ENCODE measurements around the gene OR52E1. TPM values are rescaled to one million over a fixed set of nuclear protein-coding genes. Genes with fewer than 3 reads are reported as not detected.

OR52E1 gene
- total RNA-seq, 4 donors from 2014 or later, result not detected

- intact Hi-C loops (cut with DNase I), result no loop called here
- 76% methylated on average over 2 of the region's 2 CpGs for WGBS
- TF ChIP-seq, protein P1, sequence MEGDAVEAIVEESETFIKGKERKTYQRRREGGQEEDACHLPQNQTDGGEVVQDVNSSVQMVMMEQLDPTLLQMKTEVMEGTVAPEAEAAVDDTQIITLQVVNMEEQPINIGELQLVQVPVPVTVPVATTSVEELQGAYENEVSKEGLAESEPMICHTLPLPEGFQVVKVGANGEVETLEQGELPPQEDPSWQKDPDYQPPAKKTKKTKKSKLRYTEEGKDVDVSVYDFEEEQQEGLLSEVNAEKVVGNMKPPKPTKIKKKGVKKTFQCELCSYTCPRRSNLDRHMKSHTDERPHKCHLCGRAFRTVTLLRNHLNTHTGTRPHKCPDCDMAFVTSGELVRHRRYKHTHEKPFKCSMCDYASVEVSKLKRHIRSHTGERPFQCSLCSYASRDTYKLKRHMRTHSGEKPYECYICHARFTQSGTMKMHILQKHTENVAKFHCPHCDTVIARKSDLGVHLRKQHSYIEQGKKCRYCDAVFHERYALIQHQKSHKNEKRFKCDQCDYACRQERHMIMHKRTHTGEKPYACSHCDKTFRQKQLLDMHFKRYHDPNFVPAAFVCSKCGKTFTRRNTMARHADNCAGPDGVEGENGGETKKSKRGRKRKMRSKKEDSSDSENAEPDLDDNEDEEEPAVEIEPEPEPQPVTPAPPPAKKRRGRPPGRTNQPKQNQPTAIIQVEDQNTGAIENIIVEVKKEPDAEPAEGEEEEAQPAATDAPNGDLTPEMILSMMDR (IDR thresholded peaks at IDR 0.05), result no peak
- no peak for TF ChIP-seq POLR2AphosphoS5 (IDR thresholded peaks at IDR 0.05)
- no peak for TF ChIP-seq EP300 (IDR thresholded peaks at IDR 0.05)
- no peak for TF ChIP-seq POLR2A (IDR thresholded peaks at IDR 0.05; ENCODE audit: low read depth)
- DNase-seq (ENCODE audit: extremely low spot score), result no peak
- no peaks in the 10 kb centered on the region for H3K4me1 ChIP-seq
- H3K36me3 ChIP-seq, result no peaks in the 10 kb centered on the region
- H3K9me3 ChIP-seq, result no peaks in the 10 kb centered on the region
- H3K27ac ChIP-seq (replicated peaks in 1 of 4), result no peak overlapping the region
- no peaks in the 10 kb centered on the region for H3K27me3 ChIP-seq
- H3K4me3 ChIP-seq, result no peak overlapping the region
Measured at GRCh38 chr11:5081405-5081804, 12.0 kb downstream of the OR52E1 start.

DNA sequence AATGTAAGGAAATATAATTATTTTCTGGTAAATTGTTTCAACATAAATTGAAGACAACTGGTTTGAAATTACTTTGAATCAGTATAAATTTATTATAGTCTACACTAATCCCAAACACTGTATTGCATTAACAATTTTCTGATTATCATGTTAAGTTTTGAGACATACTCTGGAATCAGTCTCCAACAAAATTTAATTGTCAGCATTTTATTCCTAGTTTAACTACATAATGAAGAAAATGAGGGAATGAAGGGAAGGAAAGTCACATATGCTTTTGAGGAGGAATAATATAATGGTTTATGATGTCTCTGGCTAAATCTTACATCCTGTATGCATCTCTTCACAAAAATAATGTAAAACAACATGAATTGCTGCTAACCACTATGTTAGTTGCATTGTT lies 14.2 kb downstream of the OR52E1 start:
- no peaks in the 10 kb centered on the region for H3K27me3 ChIP-seq
- no peaks in the 10 kb centered on the region for H3K4me1 ChIP-seq
- H3K36me3 ChIP-seq, result no peaks in the 10 kb centered on the region
- intact Hi-C loops (cut with DNase I), result no loop called here
- no peak overlapping the region for H3K27ac ChIP-seq (replicated peaks in 1 of 4)
- H3K4me3 ChIP-seq, result no peak overlapping the region
- no peaks in the 10 kb centered on the region for H3K9me3 ChIP-seq
- TF ChIP-seq POLR2A (IDR thresholded peaks at IDR 0.05; ENCODE audit: low read depth), result no peak
- TF ChIP-seq, protein P1 (IDR thresholded peaks at IDR 0.05), result no peak
- no peak for TF ChIP-seq POLR2AphosphoS5 (IDR thresholded peaks at IDR 0.05)
- no peak for TF ChIP-seq EP300 (IDR thresholded peaks at IDR 0.05)
- DNase-seq (ENCODE audit: extremely low spot score), result no peak

DNA sequence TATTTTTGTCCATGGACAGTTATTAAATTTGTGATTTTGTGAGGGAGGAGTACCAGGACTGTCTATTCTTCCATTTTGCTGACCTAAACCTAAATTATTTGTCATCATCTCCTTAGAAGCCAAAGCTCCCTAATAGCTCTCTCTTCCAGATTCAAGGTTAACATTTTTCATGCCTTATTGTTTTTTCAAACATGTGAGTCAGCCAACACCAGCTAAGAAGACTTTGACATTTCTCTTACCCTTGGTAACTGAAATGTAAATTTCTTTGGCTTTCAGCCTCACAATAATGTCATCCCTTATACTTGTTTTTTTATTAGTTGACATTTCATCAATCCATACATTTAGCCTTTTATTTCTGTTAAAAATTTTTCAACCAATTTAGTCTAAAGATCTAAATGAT lies 19.2 kb downstream of the OR52E1 start:
- no peak for DNase-seq (ENCODE audit: extremely low spot score)
- Histone ChIP-seq H3K4me3 (no peak overlapping the region), H3K27ac (replicated peaks in 1 of 4) (no peak overlapping the region), H3K9me3 (no peaks in the 10 kb centered on the region), H3K36me3 (no peaks in the 10 kb centered on the region), H3K27me3 (no peaks in the 10 kb centered on the region), H3K4me1 (no peaks in the 10 kb centered on the region)
- intact Hi-C loops (cut with DNase I), result no loop called here
- TF ChIP-seq EP300 (IDR thresholded peaks at IDR 0.05) (no peak), POLR2AphosphoS5 (IDR thresholded peaks at IDR 0.05) (no peak), POLR2A (IDR thresholded peaks at IDR 0.05; ENCODE audit: low read depth) (no peak)
- TF ChIP-seq, protein P1 (IDR thresholded peaks at IDR 0.05), result no peak

- WGBS, result 88% methylated on average over 1 of the region's 1 CpG
- intact Hi-C loops (cut with DNase I), result no loop called here
- H3K36me3 ChIP-seq, result no peaks in the 10 kb centered on the region
- no peak overlapping the region for H3K27ac ChIP-seq (replicated peaks in 1 of 4)
- H3K4me3 ChIP-seq, result no peak overlapping the region
- TF ChIP-seq, protein P1 (IDR thresholded peaks at IDR 0.05), result no peak
- TF ChIP-seq POLR2A (IDR thresholded peaks at IDR 0.05; ENCODE audit: low read depth), result no peak
- no peak for TF ChIP-seq EP300 (IDR thresholded peaks at IDR 0.05)
- TF ChIP-seq POLR2AphosphoS5 (IDR thresholded peaks at IDR 0.05), result no peak
- DNase-seq (ENCODE audit: extremely low spot score), result no peak
- H3K4me1 ChIP-seq, result no peaks in the 10 kb centered on the region
- no peaks in the 10 kb centered on the region for H3K9me3 ChIP-seq
- H3K27me3 ChIP-seq, result no peaks in the 10 kb centered on the region
Measured at GRCh38 chr11:5090668-5091067, 21.3 kb downstream of the OR52E1 start.

GRCh38 chr11:5092821-5093585 lies 23.6 kb downstream of the OR52E1 start:
- TF ChIP-seq EP300 (IDR thresholded peaks at IDR 0.05), result no peak
- no peak for TF ChIP-seq POLR2AphosphoS5 (IDR thresholded peaks at IDR 0.05)
- no peak for TF ChIP-seq POLR2A (IDR thresholded peaks at IDR 0.05; ENCODE audit: low read depth)
- TF ChIP-seq, protein P1 (IDR thresholded peaks at IDR 0.05), result no peak

More at GRCh38 chr11:5092821-5093585, 23.6 kb downstream of the OR52E1 start:
- DNase-seq (ENCODE audit: extremely low spot score), result no peak
- intact Hi-C loops (cut with DNase I), result no loop called here
- Histone ChIP-seq H3K27me3 (no peaks in the 10 kb centered on the region), H3K27ac (replicated peaks in 1 of 4) (no peak overlapping the region), H3K36me3 (no peaks in the 10 kb centered on the region), H3K9me3 (no peaks in the 10 kb centered on the region), H3K4me1 (no peaks in the 10 kb centered on the region), H3K4me3 (no peak overlapping the region)
- WGBS, result 89% methylated on average over 8 of the region's 8 CpGs

Measured in esophagus muscularis mucosa (tissue), 4 donors.